OCI-M2 (cell line): ENCODE measurements around the gene ADRB1.

Experiments used
- DNase-seq: peaks from one replicate; lab custom pipeline; 2025; ENCODE audit not compliant: unreplicated experiment; lab: John Stamatoyannopoulos, UW

ADRB1 gene

DNA sequence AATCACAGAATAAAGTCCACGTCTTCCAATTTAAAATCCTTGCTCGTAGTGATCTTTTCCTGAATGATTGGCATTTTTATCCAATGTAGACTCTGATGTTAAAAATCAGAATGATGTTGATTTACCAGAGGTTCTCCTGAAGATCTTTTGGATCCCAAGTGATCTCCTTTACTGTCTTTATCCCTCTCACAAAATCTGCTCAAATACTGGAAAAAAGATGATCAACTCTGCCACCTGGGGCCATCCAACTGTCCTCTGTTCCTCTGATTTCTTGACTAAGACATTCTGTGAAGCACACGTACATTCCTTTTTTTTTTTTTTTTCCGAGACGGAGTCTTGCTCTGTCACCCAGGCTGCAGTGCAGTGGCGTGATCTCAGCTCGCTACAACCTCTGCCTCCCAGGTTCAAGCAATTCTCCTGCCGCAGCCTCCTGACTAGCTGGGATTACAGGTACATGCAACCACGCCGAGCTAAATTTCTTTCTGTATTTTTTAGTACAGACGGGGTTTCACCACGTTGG is 18.0 kb upstream of the ADRB1 start:
- no peak for DNase-seq

DNA sequence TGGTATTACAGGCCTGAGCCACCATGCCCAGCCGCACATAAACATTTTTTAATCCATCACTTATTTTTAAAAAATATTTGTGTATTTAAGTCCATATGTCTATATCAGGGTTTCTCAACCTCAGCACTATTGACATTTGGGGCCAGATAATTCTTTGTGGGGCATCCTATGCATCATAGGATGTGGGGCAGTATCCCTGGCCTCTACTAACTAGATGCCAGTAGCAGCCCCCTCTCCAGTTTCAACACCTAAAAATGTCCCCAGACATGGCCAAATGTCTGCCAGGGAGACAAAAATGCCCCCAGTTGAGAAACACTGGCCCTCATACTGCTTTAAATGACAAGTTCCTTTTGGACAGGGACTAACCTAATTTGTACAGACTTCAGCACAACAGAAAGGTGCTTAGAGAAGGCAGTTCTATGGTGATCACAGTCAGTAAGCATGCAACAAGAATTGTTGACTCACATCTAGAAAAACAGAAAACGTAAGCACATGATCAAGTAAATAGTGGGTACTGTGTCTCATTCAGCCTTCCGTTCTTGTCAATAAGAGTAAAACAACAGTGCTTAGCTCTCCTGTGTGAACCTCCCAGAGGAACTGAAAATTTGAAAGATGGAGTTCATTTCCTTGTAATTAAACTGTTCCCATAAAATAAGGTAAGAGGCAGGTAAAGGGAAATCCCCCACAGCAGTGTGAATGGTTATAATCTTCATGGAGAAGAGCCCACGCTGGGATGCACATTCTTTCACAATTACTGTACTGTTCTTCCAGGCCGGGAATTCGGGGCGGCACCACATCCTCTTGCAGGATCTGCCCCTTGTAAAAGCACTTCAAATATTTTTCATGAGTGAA is 17.3 kb upstream of the ADRB1 start:
- DNase-seq, result no peak

DNA sequence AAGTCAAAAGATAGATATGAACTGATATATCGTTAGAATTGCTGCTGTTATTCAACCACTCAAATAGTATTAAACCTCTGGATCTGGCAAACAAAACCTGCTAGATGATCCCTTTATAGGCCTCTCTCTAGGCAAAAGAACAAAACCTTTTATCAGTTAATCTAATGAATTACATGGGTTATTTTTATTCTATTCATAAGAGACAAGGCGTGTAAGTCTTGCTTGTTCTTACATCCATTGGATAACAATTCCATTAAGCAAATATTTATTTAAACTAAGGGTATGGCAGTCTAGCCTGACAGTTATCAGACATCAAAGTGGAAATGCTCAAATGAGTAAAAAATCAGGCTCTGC is 16.6 kb upstream of the ADRB1 start:
- DNase-seq, result no peak

DNA sequence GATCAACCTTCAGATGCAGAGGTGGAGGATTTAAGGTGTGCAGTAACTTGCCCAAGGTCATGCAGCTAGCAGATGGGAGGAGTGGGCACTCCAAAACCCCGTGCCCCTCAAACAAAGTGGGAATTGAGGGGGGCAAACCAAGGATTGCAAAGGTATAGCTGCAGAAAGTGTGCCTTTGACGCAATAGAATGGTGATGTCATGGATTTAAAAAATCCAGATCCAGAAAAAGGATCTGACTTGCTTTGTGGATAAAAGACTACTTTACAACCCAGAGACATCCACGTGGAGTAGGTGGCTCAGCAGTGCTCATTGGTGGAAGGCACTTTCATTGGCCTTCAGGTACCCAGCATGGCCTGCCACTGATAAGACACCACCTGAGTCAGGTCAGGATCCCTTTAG is 15.7 kb upstream of the ADRB1 start:
- DNase-seq, result no peak

DNA sequence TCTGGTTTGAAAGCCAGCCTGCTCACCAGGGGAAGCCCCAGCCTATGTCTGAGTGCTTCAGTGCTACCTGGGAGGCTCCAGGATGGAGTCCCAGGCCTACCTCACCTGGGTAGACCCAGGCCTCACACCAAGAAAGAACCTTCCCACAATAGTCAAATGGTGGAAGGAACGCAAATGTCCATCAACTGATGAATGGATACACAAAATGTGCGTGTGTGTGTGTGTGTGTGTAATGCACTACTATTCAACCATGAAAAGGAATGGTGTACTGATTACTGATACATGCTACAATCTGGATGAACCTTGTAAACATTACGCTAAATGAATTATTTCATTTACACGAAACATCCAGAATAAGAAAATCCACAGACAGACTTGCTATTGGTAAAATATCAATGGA is 15.2 kb upstream of the ADRB1 start:
- DNase-seq, result no peak

DNA sequence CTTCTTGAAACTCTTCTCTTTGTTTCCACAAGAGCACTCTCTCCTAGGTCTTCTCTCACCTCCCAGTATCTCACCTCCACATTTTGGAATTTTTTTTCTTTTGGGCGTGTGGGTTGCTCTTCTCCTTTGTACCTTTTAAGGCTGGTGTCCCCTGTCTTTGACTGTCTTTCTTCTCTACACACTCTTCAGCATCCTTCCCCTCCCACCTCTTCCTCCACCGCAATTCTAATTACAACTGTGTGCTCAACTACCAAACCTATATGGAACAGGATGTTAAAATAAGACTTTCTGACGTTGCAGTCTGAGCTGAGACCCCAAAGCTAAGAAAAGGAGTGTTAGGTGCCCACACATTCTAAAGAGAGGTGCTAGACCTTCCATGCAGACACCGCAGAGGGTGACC is 14.0 kb upstream of the ADRB1 start:
- no peak for DNase-seq

DNA sequence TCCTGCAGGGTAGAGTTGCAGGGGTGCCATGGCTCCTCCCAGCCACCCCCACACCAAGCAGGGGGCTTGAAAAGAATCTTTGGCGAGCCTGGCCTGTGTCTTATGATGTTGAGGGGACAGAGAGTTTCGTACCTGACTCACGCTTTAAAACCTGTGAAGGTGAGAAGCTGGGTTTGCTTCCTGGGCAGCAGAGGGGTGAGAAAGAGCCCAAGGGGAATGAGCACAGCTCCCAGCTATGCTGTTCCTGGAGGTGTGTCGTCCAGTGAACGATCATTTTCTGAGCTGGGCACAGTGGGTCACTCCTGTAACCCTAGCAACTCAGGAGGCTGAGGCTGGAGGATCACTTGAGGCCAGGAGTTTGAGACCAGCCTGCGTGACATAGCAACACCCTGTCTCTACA is 13.5 kb upstream of the ADRB1 start:
- no peak for DNase-seq

DNA sequence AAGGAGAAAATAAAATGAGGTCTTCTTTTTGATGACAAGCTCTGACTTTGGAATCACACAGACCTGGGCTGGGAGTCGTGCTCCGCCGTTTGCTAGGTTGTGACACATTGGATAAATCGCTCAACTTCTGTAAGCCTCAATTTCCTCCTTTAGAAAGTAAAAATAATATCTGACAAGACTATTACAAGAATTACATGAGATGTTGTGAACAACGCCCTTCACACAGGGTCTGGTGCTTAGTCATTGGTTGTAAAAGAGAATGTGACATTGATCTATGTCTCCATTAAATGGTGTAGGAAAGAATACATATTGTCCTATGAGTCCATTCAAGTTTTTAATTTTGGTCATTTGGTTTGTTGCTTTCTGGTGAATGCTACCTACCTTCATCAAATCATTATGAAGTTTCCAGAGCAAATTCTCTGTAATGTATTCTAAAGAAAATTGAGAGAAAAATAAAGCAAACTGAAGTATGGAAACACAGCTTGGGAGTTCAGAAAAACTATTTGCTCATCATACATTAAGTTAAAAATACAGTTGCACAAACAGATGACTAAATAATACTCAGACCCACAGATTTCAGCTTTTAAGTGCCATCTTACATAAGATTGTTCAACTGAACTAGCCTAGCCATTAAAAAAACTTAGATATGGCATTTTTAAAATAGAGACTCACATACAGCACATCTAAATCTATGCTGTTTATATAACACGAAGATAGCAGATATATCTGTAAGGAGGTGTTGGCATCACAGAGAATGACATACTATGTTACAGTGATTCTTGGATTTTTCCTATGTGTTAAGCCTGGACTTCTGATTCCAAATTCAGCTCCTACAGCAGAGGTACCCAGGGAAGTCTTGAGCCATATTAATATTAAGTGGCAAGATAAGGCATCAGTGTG is 12.3 kb upstream of the ADRB1 start:
- no peak for DNase-seq

DNA sequence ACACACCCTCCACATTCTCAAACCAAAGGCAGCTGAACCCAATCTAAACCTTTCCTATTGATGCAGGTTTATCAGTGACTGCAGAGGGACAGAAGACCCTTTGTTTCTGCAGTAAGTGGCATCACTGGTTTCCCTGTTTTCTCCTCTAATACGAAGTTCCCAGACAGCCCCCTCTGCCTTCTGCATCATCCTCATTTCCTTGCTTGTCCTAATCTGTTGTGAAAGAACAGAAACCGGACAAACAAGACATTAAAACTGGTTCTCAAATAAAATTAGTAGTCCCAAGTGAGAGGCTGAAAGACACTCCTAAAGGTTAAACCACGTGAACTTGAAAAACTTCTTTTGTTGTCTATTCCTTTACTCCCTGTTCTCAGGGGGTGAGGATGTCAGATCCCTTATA is 10.1 kb upstream of the ADRB1 start:
- DNase-seq, result no peak

DNA sequence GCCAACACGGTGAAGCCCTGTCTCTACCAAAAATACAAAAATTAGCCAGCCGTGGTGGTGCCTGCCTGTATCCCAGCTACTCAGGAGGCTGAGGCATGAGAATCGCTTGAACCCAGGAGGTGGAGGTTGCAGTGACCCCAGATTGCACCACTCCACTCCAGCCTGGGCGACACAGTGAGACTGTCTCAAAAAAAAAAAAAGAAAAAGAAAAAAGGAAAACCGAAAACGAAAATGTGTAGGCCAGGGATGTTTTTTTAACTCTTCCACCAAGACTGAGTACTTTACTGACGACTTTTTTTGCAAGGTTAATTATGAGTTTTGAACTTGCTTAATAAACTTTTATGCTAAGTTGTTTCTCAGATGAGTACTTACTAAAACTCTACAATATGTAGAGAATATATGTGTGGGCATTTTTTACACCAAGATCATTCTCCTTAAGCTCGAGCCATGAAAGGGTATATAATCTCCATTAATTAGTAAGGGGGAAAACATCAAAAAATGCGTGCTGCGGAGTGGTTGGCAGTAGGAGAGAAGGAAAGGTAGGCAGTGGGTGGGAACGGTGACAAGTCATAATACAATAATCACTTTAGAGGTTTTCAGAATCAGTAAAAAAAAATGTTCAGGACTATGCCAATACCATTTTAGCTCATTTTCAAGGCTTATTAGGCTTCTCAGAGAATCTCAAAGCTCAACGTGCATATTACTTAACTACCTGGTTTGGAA is 8.6 kb upstream of the ADRB1 start:
- no peak for DNase-seq

DNA sequence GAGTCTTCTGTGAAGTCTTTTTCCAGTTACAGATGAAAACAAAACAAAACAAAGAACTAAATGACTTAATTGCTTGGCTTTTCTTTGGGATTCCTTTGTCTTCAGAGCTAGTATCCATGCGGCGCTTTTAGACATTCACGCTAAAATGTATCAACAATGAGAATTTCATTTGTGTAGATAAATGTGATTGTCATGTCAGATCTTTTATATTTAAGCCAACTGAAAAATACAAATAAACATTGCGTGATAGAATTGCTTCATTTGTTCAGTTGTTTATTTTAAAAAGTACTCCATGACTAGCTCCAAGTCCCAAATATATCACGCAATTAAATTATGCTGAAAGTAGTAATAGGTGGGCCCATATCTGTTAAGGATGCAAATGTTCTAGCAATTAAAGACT is 7.9 kb upstream of the ADRB1 start:
- DNase-seq, result no peak

DNA sequence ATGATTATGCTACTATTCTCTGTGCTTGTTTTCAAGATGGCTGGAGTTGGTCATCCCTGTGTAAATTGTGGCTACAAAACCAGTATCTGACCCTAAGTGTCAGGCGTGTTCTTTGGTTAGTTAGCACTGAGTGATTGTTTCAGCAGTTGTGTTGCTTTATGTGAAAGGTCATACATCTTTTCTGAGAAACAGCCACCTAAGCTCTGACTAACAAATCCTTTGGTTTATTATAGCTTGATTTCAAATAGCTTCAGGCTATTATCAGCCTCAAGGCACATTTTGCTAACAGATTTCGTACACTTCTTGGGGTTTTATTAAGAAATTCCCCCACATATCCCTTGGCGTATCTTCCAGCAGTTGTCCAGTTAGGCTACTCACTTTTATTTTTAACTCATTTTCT is 4.8 kb upstream of the ADRB1 start:
- DNase-seq, result no peak

DNA sequence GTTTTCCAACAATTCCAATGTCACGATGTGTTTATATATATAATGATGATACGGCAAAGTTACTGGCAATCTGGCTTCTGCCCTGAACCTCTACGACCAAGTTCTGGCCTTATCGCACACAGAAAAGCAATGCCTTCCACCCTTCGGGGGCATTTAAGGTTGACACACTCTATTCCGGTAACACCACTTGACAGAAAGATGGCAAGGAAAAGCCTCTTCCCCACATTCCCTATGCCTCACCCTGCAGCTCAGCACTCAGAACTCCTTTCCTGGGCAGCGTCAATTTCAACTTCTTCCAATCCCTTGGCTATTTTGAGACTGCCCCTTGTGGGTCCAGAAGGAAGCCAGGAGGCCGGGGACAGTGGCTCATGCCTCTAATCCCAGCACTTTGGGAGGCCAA is 2.5 kb upstream of the ADRB1 start:
- no peak for DNase-seq

DNA sequence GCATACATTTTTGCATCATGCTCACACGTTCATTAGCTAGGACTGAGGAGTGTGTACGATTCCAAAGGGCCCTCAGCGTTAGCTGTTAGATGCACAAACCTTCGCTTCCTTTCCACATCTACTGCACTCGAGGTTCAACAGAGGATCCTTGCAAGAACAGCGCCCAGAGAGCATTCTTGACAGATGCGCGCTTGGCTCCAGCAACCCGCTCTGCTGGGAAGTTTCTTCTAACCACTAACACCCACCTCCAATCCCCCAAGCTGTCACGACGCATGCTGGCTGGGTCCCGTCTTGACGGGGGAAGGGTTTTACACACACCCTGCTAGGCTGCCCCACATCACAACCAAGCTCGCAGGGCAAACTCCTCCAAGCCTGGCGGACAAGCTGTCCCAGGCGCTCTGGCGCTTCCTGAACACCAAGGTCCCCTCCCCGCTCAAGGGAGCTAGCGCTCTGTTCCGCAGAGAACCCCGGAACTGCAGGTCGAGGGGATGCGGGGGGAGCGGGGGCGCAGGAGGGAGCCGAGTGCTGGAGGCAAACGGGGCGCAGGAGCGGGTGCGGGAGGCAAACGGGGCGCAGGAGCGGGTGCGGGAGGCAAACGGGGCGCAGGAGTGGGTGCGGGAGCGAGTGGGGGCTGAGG is 653 bp upstream of the ADRB1 start:
- DNase-seq, result no peak

DNA sequence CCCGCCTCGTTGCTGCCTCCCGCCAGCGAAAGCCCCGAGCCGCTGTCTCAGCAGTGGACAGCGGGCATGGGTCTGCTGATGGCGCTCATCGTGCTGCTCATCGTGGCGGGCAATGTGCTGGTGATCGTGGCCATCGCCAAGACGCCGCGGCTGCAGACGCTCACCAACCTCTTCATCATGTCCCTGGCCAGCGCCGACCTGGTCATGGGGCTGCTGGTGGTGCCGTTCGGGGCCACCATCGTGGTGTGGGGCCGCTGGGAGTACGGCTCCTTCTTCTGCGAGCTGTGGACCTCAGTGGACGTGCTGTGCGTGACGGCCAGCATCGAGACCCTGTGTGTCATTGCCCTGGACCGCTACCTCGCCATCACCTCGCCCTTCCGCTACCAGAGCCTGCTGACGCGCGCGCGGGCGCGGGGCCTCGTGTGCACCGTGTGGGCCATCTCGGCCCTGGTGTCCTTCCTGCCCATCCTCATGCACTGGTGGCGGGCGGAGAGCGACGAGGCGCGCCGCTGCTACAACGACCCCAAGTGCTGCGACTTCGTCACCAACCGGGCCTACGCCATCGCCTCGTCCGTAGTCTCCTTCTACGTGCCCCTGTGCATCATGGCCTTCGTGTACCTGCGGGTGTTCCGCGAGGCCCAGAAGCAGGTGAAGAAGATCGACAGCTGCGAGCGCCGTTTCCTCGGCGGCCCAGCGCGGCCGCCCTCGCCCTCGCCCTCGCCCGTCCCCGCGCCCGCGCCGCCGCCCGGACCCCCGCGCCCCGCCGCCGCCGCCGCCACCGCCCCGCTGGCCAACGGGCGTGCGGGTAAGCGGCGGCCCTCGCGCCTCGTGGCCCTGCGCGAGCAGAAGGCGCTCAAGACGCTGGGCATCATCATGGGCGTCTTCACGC is 825 bp downstream of the ADRB1 start:
- no peak for DNase-seq

DNA sequence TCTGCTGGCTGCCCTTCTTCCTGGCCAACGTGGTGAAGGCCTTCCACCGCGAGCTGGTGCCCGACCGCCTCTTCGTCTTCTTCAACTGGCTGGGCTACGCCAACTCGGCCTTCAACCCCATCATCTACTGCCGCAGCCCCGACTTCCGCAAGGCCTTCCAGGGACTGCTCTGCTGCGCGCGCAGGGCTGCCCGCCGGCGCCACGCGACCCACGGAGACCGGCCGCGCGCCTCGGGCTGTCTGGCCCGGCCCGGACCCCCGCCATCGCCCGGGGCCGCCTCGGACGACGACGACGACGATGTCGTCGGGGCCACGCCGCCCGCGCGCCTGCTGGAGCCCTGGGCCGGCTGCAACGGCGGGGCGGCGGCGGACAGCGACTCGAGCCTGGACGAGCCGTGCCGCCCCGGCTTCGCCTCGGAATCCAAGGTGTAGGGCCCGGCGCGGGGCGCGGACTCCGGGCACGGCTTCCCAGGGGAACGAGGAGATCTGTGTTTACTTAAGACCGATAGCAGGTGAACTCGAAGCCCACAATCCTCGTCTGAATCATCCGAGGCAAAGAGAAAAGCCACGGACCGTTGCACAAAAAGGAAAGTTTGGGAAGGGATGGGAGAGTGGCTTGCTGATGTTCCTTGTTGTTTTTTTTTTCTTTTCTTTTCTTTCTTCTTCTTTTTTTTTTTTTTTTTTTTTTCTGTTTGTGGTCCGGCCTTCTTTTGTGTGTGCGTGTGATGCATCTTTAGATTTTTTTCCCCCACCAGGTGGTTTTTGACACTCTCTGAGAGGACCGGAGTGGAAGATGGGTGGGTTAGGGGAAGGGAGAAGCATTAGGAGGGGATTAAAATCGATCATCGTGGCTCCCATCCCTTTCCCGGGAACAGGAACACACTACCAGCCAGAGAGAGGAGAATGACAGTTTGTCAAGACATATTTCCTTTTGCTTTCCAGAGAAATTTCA is 1.7 kb downstream of the ADRB1 start:
- DNase-seq, result no peak

DNA sequence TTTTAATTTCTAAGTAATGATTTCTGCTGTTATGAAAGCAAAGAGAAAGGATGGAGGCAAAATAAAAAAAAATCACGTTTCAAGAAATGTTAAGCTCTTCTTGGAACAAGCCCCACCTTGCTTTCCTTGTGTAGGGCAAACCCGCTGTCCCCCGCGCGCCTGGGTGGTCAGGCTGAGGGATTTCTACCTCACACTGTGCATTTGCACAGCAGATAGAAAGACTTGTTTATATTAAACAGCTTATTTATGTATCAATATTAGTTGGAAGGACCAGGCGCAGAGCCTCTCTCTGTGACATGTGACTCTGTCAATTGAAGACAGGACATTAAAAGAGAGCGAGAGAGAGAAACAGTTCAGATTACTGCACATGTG is 2.4 kb downstream of the ADRB1 start:
- DNase-seq, result no peak

DNA sequence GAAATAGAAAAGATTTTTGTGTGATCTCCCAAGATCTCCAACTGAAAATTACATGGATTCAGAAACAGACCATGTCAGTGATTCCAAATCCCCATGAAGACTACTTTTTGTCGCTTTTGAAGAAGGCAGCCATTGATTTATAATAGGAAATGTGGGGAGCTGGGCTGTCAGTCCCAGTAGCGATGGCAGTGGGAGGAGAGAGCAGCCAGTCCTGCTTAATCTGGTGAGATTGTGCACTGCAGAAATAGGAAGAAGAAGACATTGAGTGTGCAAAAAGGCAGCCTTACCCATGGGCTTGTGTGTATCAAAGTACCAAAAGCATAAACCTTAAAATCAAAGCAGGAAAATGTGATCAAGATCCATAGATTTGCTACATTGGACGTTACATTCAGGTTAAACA is 4.8 kb downstream of the ADRB1 start:
- no peak for DNase-seq

DNA sequence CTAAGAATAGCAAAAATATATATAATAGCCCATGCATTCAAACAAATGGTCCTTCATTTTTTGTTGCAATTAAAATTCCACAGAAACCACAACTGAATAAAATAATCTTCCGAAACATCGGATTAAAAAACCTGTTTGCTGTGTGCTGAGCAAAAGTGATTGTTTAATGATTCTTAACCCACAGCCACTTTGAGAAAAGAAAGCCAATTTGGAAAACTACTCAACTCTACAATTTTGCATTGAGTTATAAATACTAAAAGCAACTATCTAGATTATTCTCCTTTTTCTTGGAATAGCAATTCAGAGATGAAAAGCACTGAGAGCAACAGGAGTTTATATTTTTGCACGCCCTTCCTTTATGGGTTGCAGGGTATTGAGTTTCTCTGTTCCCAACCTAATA is 8.0 kb downstream of the ADRB1 start:
- no peak for DNase-seq
